Progenitor cell of endocrine pancreas (in vitro differentiated cells): ENCODE measurements around the gene SORCS2. TPM values are rescaled to one million over a fixed set of nuclear protein-coding genes. Genes with fewer than 3 reads are reported as not detected.

Source experiments
- DNase-seq: peaks from one replicate; pipeline ENCODE4 v3.0.0; 2021; ENCODE audit warnings: low spot score; ENCODE audit not compliant: unreplicated experiment
- H3K27ac Mint-ChIP-seq: 2 replicates; pipeline ENCODE4 v1.8.0; 2021; ENCODE audit warnings: mild to moderate bottlenecking, moderate library complexity, mixed read lengths
- H3K27me3 Mint-ChIP-seq: 2 replicates; pipeline ENCODE4 v1.8.0; 2021; ENCODE audit warnings: mixed read lengths
- H3K36me3 Mint-ChIP-seq: 2 replicates; pipeline ENCODE4 v1.8.0; 2022; ENCODE audit warnings: mixed read lengths; ENCODE audit not compliant: insufficient read depth
- H3K4me1 Mint-ChIP-seq: 2 replicates; pipeline ENCODE4 v1.8.0; 2021; ENCODE audit warnings: low read depth, mixed read lengths
- H3K4me3 Mint-ChIP-seq: 2 replicates; pipeline ENCODE4 v1.8.0; 2021; ENCODE audit warnings: low read depth, mild to moderate bottlenecking, moderate library complexity, mixed read lengths
- H3K9me3 Mint-ChIP-seq: 2 replicates; pipeline ENCODE4 v1.8.0; 2021; ENCODE audit warnings: low read depth, mixed read lengths
- total RNA-seq: library from RNA; stranded (reverse); gene quantifications from 2 replicates; pipeline ENCODE4 v1.2.1, GENCODE V29; 2021
- TF ChIP-seq, protein P1 (sequence below): fragments of 200-600 bp; sonication (generic); IDR thresholded peaks from one replicate; pipeline ENCODE4 v1.5.0; 2021; ENCODE audit warnings: antibody characterized with exemption, mild to moderate bottlenecking; ENCODE audit not compliant: unreplicated experiment

The SORCS2 gene
- total RNA-seq, 1 donor from 2014 or later = 2.2 TPM

DNA sequence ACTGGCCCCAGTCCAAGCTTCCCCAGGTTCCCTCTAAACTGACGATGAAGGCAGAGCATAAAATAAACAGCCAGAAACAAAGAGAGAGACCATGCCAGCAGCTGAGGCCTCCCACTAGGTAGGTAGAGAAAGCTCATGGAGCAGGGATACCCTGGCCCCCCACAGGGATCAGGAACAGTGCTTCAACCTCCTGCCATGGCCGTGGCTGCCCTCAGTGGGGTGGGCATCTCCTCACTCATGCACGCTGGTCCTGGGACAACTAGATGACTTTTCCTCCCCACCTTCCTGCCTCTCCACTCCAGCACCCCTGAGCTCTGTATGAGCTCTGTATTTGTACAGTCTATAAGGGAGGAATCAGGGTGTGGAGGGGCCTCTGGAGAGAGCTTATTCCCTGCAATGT lies 360.1 kb downstream of the SORCS2 start:
- DNase-seq = no peak
- Mint-ChIP-seq H3K4me3 (no peak overlapping the region), H3K27me3 (peaks cover 27% of the 10 kb centered on the region), H3K4me1 (peaks cover 3% of the 10 kb centered on the region), H3K36me3 (peaks cover 5% of the 10 kb centered on the region), H3K27ac (no peak overlapping the region), H3K9me3 (peaks cover 20% of the 10 kb centered on the region)
- TF ChIP-seq, protein P1, sequence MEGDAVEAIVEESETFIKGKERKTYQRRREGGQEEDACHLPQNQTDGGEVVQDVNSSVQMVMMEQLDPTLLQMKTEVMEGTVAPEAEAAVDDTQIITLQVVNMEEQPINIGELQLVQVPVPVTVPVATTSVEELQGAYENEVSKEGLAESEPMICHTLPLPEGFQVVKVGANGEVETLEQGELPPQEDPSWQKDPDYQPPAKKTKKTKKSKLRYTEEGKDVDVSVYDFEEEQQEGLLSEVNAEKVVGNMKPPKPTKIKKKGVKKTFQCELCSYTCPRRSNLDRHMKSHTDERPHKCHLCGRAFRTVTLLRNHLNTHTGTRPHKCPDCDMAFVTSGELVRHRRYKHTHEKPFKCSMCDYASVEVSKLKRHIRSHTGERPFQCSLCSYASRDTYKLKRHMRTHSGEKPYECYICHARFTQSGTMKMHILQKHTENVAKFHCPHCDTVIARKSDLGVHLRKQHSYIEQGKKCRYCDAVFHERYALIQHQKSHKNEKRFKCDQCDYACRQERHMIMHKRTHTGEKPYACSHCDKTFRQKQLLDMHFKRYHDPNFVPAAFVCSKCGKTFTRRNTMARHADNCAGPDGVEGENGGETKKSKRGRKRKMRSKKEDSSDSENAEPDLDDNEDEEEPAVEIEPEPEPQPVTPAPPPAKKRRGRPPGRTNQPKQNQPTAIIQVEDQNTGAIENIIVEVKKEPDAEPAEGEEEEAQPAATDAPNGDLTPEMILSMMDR = no peak

DNA sequence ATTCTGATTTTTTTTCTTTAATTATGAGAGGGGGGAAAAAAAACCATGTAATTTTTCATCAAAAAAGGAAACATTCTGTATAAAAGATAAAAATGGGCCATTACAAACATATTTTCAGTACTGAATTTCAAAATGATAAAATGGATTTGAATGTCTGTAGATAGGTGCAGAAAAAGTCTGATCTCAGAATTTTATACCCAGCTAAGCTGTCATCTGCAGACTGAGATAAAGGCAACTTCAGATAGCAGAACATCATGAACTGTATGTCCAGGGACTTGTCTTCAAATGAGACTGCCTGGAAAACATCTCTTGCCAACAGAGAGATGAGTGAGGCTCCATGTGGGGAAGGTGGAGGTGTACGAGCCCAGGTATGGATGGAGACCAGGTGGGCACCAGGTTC lies 360.9 kb downstream of the SORCS2 start:
- Mint-ChIP-seq H3K27me3 (peaks cover 26% of the 10 kb centered on the region), H3K4me1 (no peaks in the 10 kb centered on the region), H3K36me3 (peaks cover 5% of the 10 kb centered on the region), H3K4me3 (no peak overlapping the region), H3K27ac (no peak overlapping the region), H3K9me3 (peaks cover 20% of the 10 kb centered on the region)
- TF ChIP-seq, protein P1 = no peak
- no peak for DNase-seq

DNA sequence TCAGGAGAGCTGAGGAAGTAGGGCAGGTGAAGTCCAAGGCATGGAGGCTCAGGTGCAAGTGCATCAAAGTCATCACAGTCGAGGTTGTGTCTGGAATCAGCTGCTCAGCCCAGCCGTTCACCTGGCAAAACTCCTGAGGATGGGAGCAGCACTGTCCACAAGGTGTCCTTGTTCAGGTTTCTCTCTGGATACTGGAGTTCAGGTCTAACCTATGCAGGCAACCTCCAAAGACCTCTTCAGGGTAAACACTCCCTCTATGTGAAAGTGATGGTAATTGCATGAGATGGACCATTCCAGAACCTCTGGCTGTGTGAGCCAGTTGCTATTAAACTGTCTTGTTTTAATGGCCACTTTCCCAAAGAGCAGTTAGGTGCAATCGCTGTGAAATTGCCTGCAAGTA lies 362.6 kb downstream of the SORCS2 start:
- Mint-ChIP-seq H3K36me3 (peaks cover 5% of the 10 kb centered on the region), H3K9me3 (peaks cover 20% of the 10 kb centered on the region), H3K4me3 (no peak overlapping the region), H3K27me3 (peaks cover 23% of the 10 kb centered on the region), H3K27ac (no peak overlapping the region), H3K4me1 (peaks cover 6% of the 10 kb centered on the region)
- TF ChIP-seq, protein P1 = peak; percentile 21
- DNase-seq = no peak

DNA sequence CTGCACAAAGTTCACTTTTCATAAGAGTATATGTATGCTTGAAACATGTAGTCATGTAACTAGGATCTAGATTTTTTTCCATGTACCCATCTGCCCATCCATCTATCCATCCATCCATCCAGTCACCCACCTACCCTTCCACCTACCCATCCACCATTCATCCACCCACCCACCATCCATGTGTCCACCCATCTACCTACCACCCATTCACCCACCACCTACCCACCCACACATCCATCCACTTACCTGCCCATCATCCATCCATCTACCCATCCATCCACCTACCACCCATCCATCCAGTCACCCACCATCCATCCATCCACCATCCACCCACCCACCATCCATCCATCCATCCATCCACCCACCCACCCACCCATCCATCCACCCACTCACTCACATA lies 364.2 kb downstream of the SORCS2 start:
- no peak for DNase-seq
- peaks cover 20% of the 10 kb centered on the region for H3K9me3 Mint-ChIP-seq
- TF ChIP-seq, protein P1 = no peak
- H3K4me1 Mint-ChIP-seq = peaks cover 16% of the 10 kb centered on the region
- peaks cover 19% of the 10 kb centered on the region for H3K27me3 Mint-ChIP-seq
- peaks cover 5% of the 10 kb centered on the region for H3K36me3 Mint-ChIP-seq
- no peak overlapping the region for H3K4me3 Mint-ChIP-seq
- H3K27ac Mint-ChIP-seq = no peak overlapping the region

DNA sequence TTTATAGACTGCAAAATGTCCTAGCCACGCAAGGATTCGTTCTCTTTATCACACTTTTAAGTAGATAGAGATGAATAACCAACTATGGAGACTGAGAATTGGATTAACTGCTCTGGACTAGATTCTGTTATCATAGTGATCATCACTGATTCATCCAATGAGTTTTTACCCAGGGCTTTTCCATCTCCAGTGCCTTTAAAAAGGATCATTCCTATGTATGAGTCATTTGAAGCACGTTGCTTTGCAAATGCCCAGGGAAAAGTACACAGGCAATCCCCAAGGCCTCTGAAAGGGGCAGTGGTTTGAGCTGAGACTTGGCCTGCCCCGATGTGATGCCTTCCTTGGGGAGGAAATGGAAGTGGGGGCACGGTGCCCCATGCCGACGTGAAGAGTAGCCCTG lies 365.1 kb downstream of the SORCS2 start:
- no peak for DNase-seq
- peaks cover 5% of the 10 kb centered on the region for H3K36me3 Mint-ChIP-seq
- peaks cover 20% of the 10 kb centered on the region for H3K9me3 Mint-ChIP-seq
- H3K4me1 Mint-ChIP-seq = peaks cover 16% of the 10 kb centered on the region
- H3K4me3 Mint-ChIP-seq = no peak overlapping the region
- no peak overlapping the region for H3K27ac Mint-ChIP-seq
- TF ChIP-seq, protein P1 = no peak
- H3K27me3 Mint-ChIP-seq = peaks cover 19% of the 10 kb centered on the region
